HL-60 (cell line): Measurements from ENCODE around the gene CDK19.

ENCODE experiments used
- GABPA ChIP-seq: IDR thresholded peaks from 2 replicates; pipeline ENCODE4 v1.6.1; 2012; ENCODE audit warnings: low read depth
- POLR2AphosphoS5 ChIP-seq: IDR thresholded peaks from 2 replicates; pipeline ENCODE4 v1.6.1; 2012; ENCODE audit warnings: low read depth
- SPI1 ChIP-seq: IDR thresholded peaks from 2 replicates; pipeline ENCODE4 v1.6.1; 2012; ENCODE audit warnings: low read depth, mild to moderate bottlenecking, borderline replicate concordance
- TF ChIP-seq, protein P1 (sequence below): IDR thresholded peaks from one replicate; pipeline ENCODE4 v1.5.1; 2011; ENCODE audit warnings: low read length, control low read depth, inconsistent platforms; ENCODE audit not compliant: insufficient read depth

DNA sequence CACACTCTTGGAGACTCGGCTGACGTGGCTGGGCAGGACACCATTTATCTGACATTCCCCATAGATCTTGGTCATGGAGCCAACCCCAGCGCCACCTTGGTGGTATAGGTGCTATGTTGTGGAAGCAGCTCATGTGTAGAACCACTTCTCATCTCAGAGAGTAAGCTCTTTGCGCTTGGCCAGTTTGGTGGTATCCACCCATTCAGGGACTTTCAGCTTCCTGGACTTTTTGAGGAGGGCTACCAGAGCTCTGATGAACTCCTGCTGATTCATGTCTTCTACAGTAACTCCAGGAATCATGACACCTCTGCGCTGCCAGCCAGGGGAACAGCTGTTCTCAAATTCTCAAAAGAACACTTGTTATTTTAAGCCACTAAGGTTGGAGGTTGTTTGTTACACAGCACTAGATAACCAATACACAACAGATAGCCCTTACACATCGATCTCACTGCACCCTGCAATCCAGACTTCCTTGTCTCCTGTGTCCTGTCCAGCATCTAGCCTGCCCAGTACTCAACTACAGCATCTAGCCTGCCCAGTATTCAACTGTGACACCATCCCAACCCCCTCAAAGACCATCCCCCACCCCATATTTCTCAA, 252.9 kb downstream of the CDK19 start:
- TF ChIP-seq, protein P1, sequence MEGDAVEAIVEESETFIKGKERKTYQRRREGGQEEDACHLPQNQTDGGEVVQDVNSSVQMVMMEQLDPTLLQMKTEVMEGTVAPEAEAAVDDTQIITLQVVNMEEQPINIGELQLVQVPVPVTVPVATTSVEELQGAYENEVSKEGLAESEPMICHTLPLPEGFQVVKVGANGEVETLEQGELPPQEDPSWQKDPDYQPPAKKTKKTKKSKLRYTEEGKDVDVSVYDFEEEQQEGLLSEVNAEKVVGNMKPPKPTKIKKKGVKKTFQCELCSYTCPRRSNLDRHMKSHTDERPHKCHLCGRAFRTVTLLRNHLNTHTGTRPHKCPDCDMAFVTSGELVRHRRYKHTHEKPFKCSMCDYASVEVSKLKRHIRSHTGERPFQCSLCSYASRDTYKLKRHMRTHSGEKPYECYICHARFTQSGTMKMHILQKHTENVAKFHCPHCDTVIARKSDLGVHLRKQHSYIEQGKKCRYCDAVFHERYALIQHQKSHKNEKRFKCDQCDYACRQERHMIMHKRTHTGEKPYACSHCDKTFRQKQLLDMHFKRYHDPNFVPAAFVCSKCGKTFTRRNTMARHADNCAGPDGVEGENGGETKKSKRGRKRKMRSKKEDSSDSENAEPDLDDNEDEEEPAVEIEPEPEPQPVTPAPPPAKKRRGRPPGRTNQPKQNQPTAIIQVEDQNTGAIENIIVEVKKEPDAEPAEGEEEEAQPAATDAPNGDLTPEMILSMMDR = no peak
- TF ChIP-seq POLR2AphosphoS5 (no peak), SPI1 (no peak), GABPA (no peak)
